ENCODE results near the gene MKNK2.
A peak's percentile ranks its signal among the peaks of the same experiment; 100 is the strongest.

The MKNK2 gene

GRCh38 chr19:2058570-2059421 lies 7.8 kb upstream of the MKNK2 start:
- no peak for DNase-seq (ENCODE audit: low read depth in 1 of 2, low spot score in 1 of 2)

GRCh38 chr19:2057484-2058469 lies 6.7 kb upstream of the MKNK2 start:
- no peak for DNase-seq (ENCODE audit: low read depth in 1 of 2, low spot score in 1 of 2)

- no peak for DNase-seq (ENCODE audit: low read depth in 1 of 2, low spot score in 1 of 2)
Measured at GRCh38 chr19:2056837-2057192, 5.8 kb upstream of the MKNK2 start.

GRCh38 chr19:2055931-2056836 lies 5.1 kb upstream of the MKNK2 start:
- DNase-seq (ENCODE audit: low read depth in 1 of 2, low spot score in 1 of 2), result no peak

- DNase-seq (ENCODE audit: low read depth in 1 of 2, low spot score in 1 of 2), result no peak
Measured at GRCh38 chr19:2054763-2055162, 3.7 kb upstream of the MKNK2 start.

GRCh38 chr19:2053601-2054389 lies 2.8 kb upstream of the MKNK2 start:
- DNase-seq (ENCODE audit: low read depth in 1 of 2, low spot score in 1 of 2), result no peak

GRCh38 chr19:2051773-2052704 lies 995 bp upstream of the MKNK2 start:
- DNase-seq (ENCODE audit: low read depth in 1 of 2, low spot score in 1 of 2), result no peak

- DNase-seq (ENCODE audit: low read depth in 1 of 2, low spot score in 1 of 2), result no peak
Measured at GRCh38 chr19:2050349-2050990, 574 bp downstream of the MKNK2 start.

- DNase-seq (ENCODE audit: low read depth in 1 of 2, low spot score in 1 of 2), result peak in 1 of 2 donors; percentile 34
Measured at GRCh38 chr19:2049741-2050348, 1.2 kb downstream of the MKNK2 start.

- no peak for DNase-seq (ENCODE audit: low read depth in 1 of 2, low spot score in 1 of 2)
Measured at GRCh38 chr19:2048959-2049740, 1.9 kb downstream of the MKNK2 start.

- no peak for DNase-seq (ENCODE audit: low read depth in 1 of 2, low spot score in 1 of 2)
Measured at GRCh38 chr19:2048104-2048958, 2.7 kb downstream of the MKNK2 start.

GRCh38 chr19:2047449-2048103 lies 3.5 kb downstream of the MKNK2 start:
- DNase-seq (ENCODE audit: low read depth in 1 of 2, low spot score in 1 of 2), result no peak

GRCh38 chr19:2047076-2047448 lies 4.0 kb downstream of the MKNK2 start:
- DNase-seq (ENCODE audit: low read depth in 1 of 2, low spot score in 1 of 2), result no peak

- DNase-seq (ENCODE audit: low read depth in 1 of 2, low spot score in 1 of 2), result no peak
Measured at GRCh38 chr19:2046046-2046907, 4.8 kb downstream of the MKNK2 start.

- no peak for DNase-seq (ENCODE audit: low read depth in 1 of 2, low spot score in 1 of 2)
Measured at GRCh38 chr19:2045501-2046045, 5.5 kb downstream of the MKNK2 start.

Data from activated T-helper 1 cell treated with anti-CD3 and anti-CD28 coated beads, Interleukin-2, amount 50 U/mL, for 16 hours (primary cell).